ENCODE measurements around the gene PPFIA1.
"Not testable (repeated sequence)": the region's sequence is repeated elsewhere in the genome, so short reads cannot be mapped to it uniquely, and the experiment has no call there.

Gene PPFIA1

GRCh38 chr11:70389201-70389600, 118.7 kb downstream of the PPFIA1 start:
- H3K36me3 ChIP-seq (ENCODE audit: insufficient read depth, low read length), result peaks cover 21% of the 10 kb centered on the region
- H3K9me3 ChIP-seq (ENCODE audit: low read length), result no peaks in the 10 kb centered on the region
- no peak overlapping the region for H3K4me3 ChIP-seq (ENCODE audit: low read length)
- no peaks in the 10 kb centered on the region for H3K4me1 ChIP-seq (ENCODE audit: insufficient read depth, low read length)
- no peaks in the 10 kb centered on the region for H3K27me3 ChIP-seq (ENCODE audit: insufficient read depth, low read length)
- no peak overlapping the region for H2AFZ ChIP-seq (ENCODE audit: low read depth, low read length)

- not testable (repeated sequence) for H3K4me1 ChIP-seq (ENCODE audit: insufficient read depth, low read length); H3K9me3 ChIP-seq (ENCODE audit: low read length); H3K4me3 ChIP-seq (ENCODE audit: low read length); H2AFZ ChIP-seq (ENCODE audit: low read depth, low read length); H3K27me3 ChIP-seq (ENCODE audit: insufficient read depth, low read length)
- H3K36me3 ChIP-seq (ENCODE audit: insufficient read depth, low read length), result peaks cover 15% of the 10 kb centered on the region
These were observed 120.4 kb downstream of the PPFIA1 start for GRCh38 chr11:70390882-70391281.

GRCh38 chr11:70394211-70394950, 123.9 kb downstream of the PPFIA1 start:
- H3K4me1 ChIP-seq (ENCODE audit: insufficient read depth, low read length), result peaks cover 8% of the 10 kb centered on the region
- H3K9me3 ChIP-seq (ENCODE audit: low read length), result no peaks in the 10 kb centered on the region
- no peak overlapping the region for H3K4me3 ChIP-seq (ENCODE audit: low read length)
- peaks cover 10% of the 10 kb centered on the region for H3K36me3 ChIP-seq (ENCODE audit: insufficient read depth, low read length)
- no peaks in the 10 kb centered on the region for H3K27me3 ChIP-seq (ENCODE audit: insufficient read depth, low read length)
- no peak overlapping the region for H2AFZ ChIP-seq (ENCODE audit: low read depth, low read length)

- H3K36me3 ChIP-seq (ENCODE audit: insufficient read depth, low read length), result peaks cover 15% of the 10 kb centered on the region
- H3K4me3 ChIP-seq (ENCODE audit: low read length), result peak overlapping the region; percentile 74
- H3K9me3 ChIP-seq (ENCODE audit: low read length), result no peaks in the 10 kb centered on the region
These were observed 127.0 kb downstream of the PPFIA1 start for GRCh38 chr11:70397336-70397982.

GRCh38 chr11:70397983-70398833, 127.7 kb downstream of the PPFIA1 start, which contains the start of gene CTTN:
TSS of gene CTTN (plus strand) at chr11:70398529. CDS start at chr11:70407298, 8,769 bp downstream.
- Histone ChIP-seq H3K4me3 (ENCODE audit: low read length) (peak within 1 kb of the TSS; percentile 74), H3K36me3 (ENCODE audit: insufficient read depth, low read length) (peaks cover 15% of the 10 kb centered on the region), H3K27me3 (ENCODE audit: insufficient read depth, low read length) (no peaks in the 10 kb centered on the region), H2AFZ (ENCODE audit: low read depth, low read length) (peak within 1 kb of the TSS; percentile 67), H3K4me1 (ENCODE audit: insufficient read depth, low read length) (peaks cover 20% of the 10 kb centered on the region), H3K9me3 (ENCODE audit: low read length) (no peaks in the 10 kb centered on the region)

More at GRCh38 chr11:70397336-70397982, 127.0 kb downstream of the PPFIA1 start:
- H2AFZ ChIP-seq (ENCODE audit: low read depth, low read length), result peak overlapping the region; percentile 67
- H3K4me1 ChIP-seq (ENCODE audit: insufficient read depth, low read length), result peaks cover 20% of the 10 kb centered on the region
- no peaks in the 10 kb centered on the region for H3K27me3 ChIP-seq (ENCODE audit: insufficient read depth, low read length)

GRCh38 chr11:70398834-70399680, 128.6 kb downstream of the PPFIA1 start:
- Histone ChIP-seq H3K4me3 (ENCODE audit: low read length) (peak overlapping the region; percentile 74), H3K36me3 (ENCODE audit: insufficient read depth, low read length) (peaks cover 13% of the 10 kb centered on the region), H3K4me1 (ENCODE audit: insufficient read depth, low read length) (peaks cover 22% of the 10 kb centered on the region), H2AFZ (ENCODE audit: low read depth, low read length) (no peak overlapping the region), H3K9me3 (ENCODE audit: low read length) (no peaks in the 10 kb centered on the region), H3K27me3 (ENCODE audit: insufficient read depth, low read length) (no peaks in the 10 kb centered on the region)

GRCh38 chr11:70399681-70400112, 129.2 kb downstream of the PPFIA1 start:
- peak overlapping the region; percentile 74 for H3K4me3 ChIP-seq (ENCODE audit: low read length)
- peaks cover 10% of the 10 kb centered on the region for H3K36me3 ChIP-seq (ENCODE audit: insufficient read depth, low read length)
- H2AFZ ChIP-seq (ENCODE audit: low read depth, low read length), result no peak overlapping the region
- H3K4me1 ChIP-seq (ENCODE audit: insufficient read depth, low read length), result peaks cover 25% of the 10 kb centered on the region
- no peaks in the 10 kb centered on the region for H3K27me3 ChIP-seq (ENCODE audit: insufficient read depth, low read length)
- no peaks in the 10 kb centered on the region for H3K9me3 ChIP-seq (ENCODE audit: low read length)

GRCh38 chr11:70400643-70401042, 130.2 kb downstream of the PPFIA1 start:
- H3K9me3 ChIP-seq (ENCODE audit: low read length), result no peaks in the 10 kb centered on the region
- peaks cover 15% of the 10 kb centered on the region for H3K36me3 ChIP-seq (ENCODE audit: insufficient read depth, low read length)
- peaks cover 25% of the 10 kb centered on the region for H3K4me1 ChIP-seq (ENCODE audit: insufficient read depth, low read length)
- no peak overlapping the region for H2AFZ ChIP-seq (ENCODE audit: low read depth, low read length)
- no peaks in the 10 kb centered on the region for H3K27me3 ChIP-seq (ENCODE audit: insufficient read depth, low read length)
- H3K4me3 ChIP-seq (ENCODE audit: low read length), result no peak overlapping the region

GRCh38 chr11:70402016-70402415, 131.5 kb downstream of the PPFIA1 start:
- H3K4me1 ChIP-seq (ENCODE audit: insufficient read depth, low read length), result peaks cover 25% of the 10 kb centered on the region
- H3K36me3 ChIP-seq (ENCODE audit: insufficient read depth, low read length), result peaks cover 22% of the 10 kb centered on the region
- no peaks in the 10 kb centered on the region for H3K27me3 ChIP-seq (ENCODE audit: insufficient read depth, low read length)
- no peak overlapping the region for H3K4me3 ChIP-seq (ENCODE audit: low read length)
- H3K9me3 ChIP-seq (ENCODE audit: low read length), result no peaks in the 10 kb centered on the region
- no peak overlapping the region for H2AFZ ChIP-seq (ENCODE audit: low read depth, low read length)

GRCh38 chr11:70402685-70403084, 132.2 kb downstream of the PPFIA1 start:
- H2AFZ ChIP-seq (ENCODE audit: low read depth, low read length), result no peak overlapping the region
- H3K27me3 ChIP-seq (ENCODE audit: insufficient read depth, low read length), result no peaks in the 10 kb centered on the region
- H3K4me1 ChIP-seq (ENCODE audit: insufficient read depth, low read length), result peaks cover 19% of the 10 kb centered on the region
- H3K4me3 ChIP-seq (ENCODE audit: low read length), result no peak overlapping the region
- H3K36me3 ChIP-seq (ENCODE audit: insufficient read depth, low read length), result peaks cover 29% of the 10 kb centered on the region
- no peaks in the 10 kb centered on the region for H3K9me3 ChIP-seq (ENCODE audit: low read length)

- no peaks in the 10 kb centered on the region for H3K9me3 ChIP-seq (ENCODE audit: low read length)
- H3K27me3 ChIP-seq (ENCODE audit: insufficient read depth, low read length), result no peaks in the 10 kb centered on the region
- H3K4me3 ChIP-seq (ENCODE audit: low read length), result no peak overlapping the region
- no peak overlapping the region for H2AFZ ChIP-seq (ENCODE audit: low read depth, low read length)
- peaks cover 43% of the 10 kb centered on the region for H3K36me3 ChIP-seq (ENCODE audit: insufficient read depth, low read length)
- peaks cover 18% of the 10 kb centered on the region for H3K4me1 ChIP-seq (ENCODE audit: insufficient read depth, low read length)
These were observed 133.8 kb downstream of the PPFIA1 start for GRCh38 chr11:70404244-70404643.

- Histone ChIP-seq H3K9me3 (ENCODE audit: low read length) (no peaks in the 10 kb centered on the region), H3K4me3 (ENCODE audit: low read length) (no peak overlapping the region), H3K36me3 (ENCODE audit: insufficient read depth, low read length) (peaks cover 55% of the 10 kb centered on the region), H3K4me1 (ENCODE audit: insufficient read depth, low read length) (peaks cover 5% of the 10 kb centered on the region), H3K27me3 (ENCODE audit: insufficient read depth, low read length) (no peaks in the 10 kb centered on the region), H2AFZ (ENCODE audit: low read depth, low read length) (no peak overlapping the region)
These were observed 135.3 kb downstream of the PPFIA1 start for GRCh38 chr11:70405679-70406395.

Data from neuron (in vitro differentiated cells).